Measurements from ENCODE around the gene BET1L.
"Not testable (repeated sequence)": the region's sequence is repeated elsewhere in the genome, so short reads cannot be mapped to it uniquely, and the experiment has no call there.

The BET1L gene

GRCh38 chr11:199004-199581, 8.1 kb downstream of the BET1L start:
- TF ChIP-seq Cebpa-rat (IDR thresholded peaks at IDR 0.05), result no peak
- Histone ChIP-seq H3K9ac (no peak overlapping the region), H3K27ac (no peak overlapping the region)

GRCh38 chr11:198236-198806, 8.9 kb downstream of the BET1L start:
- Histone ChIP-seq H4K20me1 (peaks cover 17% of the 10 kb centered on the region), H3K4me3 (no peak overlapping the region), H3K9me3 (no peaks in the 10 kb centered on the region), H3K36me3 (peaks cover 26% of the 10 kb centered on the region), H3K9ac (no peak overlapping the region), H3K4me2 (no peak overlapping the region), H3K27me3 (no peaks in the 10 kb centered on the region), H3K4me1 (0 out of 2 replicates have a peak, but pooled peaks cover 8% of the 10 kb centered on the region), H3K27ac (no peak overlapping the region; the same call in 1 of the 2 replicates)
- no peak for TF ChIP-seq Cebpa-rat (IDR thresholded peaks at IDR 0.05)

More at GRCh38 chr11:199004-199581, 8.1 kb downstream of the BET1L start:
- Histone ChIP-seq H3K36me3 (peaks cover 33% of the 10 kb centered on the region), H4K20me1 (peaks cover 25% of the 10 kb centered on the region), H3K4me3 (no peak overlapping the region), H3K4me2 (no peak overlapping the region), H3K27me3 (no peaks in the 10 kb centered on the region), H3K4me1 (0 out of 2 replicates have a peak, but pooled peaks cover 12% of the 10 kb centered on the region), H3K9me3 (no peaks in the 10 kb centered on the region)

GRCh38 chr11:197741-198235, 9.4 kb downstream of the BET1L start:
- Histone ChIP-seq H3K9me3 (no peaks in the 10 kb centered on the region), H3K36me3 (peaks cover 20% of the 10 kb centered on the region), H3K27me3 (no peaks in the 10 kb centered on the region), H3K9ac (no peak overlapping the region), H4K20me1 (peaks cover 12% of the 10 kb centered on the region), H3K4me3 (no peak overlapping the region), H3K4me1 (0 out of 2 replicates have a peak, but pooled peaks cover 8% of the 10 kb centered on the region), H3K27ac (no peak overlapping the region; the same call in 1 of the 2 replicates), H3K4me2 (no peak overlapping the region)
- no peak for TF ChIP-seq Cebpa-rat (IDR thresholded peaks at IDR 0.05)

GRCh38 chr11:196786-197731, 10.1 kb downstream of the BET1L start:
- Histone ChIP-seq H3K9ac (no peak overlapping the region), H3K4me1 (0 out of 2 replicates have a peak, but pooled peaks cover 8% of the 10 kb centered on the region)

GRCh38 chr11:193481-193880, 13.7 kb downstream of the BET1L start:
- H3K4me3 ChIP-seq, H3K9ac ChIP-seq, H3K4me1 ChIP-seq, H3K4me2 ChIP-seq, H3K27me3 ChIP-seq, H3K27ac ChIP-seq, H3K36me3 ChIP-seq, H3K9me3 ChIP-seq, H4K20me1 ChIP-seq: not testable (repeated sequence)

More at GRCh38 chr11:196786-197731, 10.1 kb downstream of the BET1L start:
- Histone ChIP-seq H4K20me1 (peaks cover 5% of the 10 kb centered on the region; the same call in 1 of the 2 replicates), H3K27ac (no peak overlapping the region; the same call in 1 of the 2 replicates), H3K4me2 (no peak overlapping the region), H3K4me3 (no peak overlapping the region), H3K27me3 (no peaks in the 10 kb centered on the region), H3K9me3 (no peaks in the 10 kb centered on the region), H3K36me3 (peaks cover 13% of the 10 kb centered on the region; the same call in 1 of the 2 replicates)
- TF ChIP-seq Cebpa-rat (IDR thresholded peaks at IDR 0.05), result no peak

- not testable (repeated sequence) for H4K20me1 ChIP-seq, H3K4me1 ChIP-seq, H3K27ac ChIP-seq, H3K36me3 ChIP-seq, H3K9ac ChIP-seq, H3K27me3 ChIP-seq, H3K4me3 ChIP-seq, H3K9me3 ChIP-seq
- peak within 1 kb of the TSS; percentile 62 for H3K4me2 ChIP-seq
These were observed 14.5 kb downstream of the BET1L start, which contains the start of gene SCGB1C1 for GRCh38 chr11:192674-193128. SCGB1C1 (plus strand) TSS chr11:193078; CDS start chr11:193100, 22 bp downstream.

GRCh38 chr11:191490-192478, 15.4 kb downstream of the BET1L start:
- H4K20me1 ChIP-seq, H3K4me1 ChIP-seq, H3K9me3 ChIP-seq, H3K27me3 ChIP-seq, H3K27ac ChIP-seq, H3K9ac ChIP-seq, H3K36me3 ChIP-seq, H3K4me3 ChIP-seq: not testable (repeated sequence)
- H3K4me2 ChIP-seq, result peak overlapping the region; percentile 62

GRCh38 chr11:190546-190945, 16.7 kb downstream of the BET1L start:
- not testable (repeated sequence) for H4K20me1 ChIP-seq, H3K9ac ChIP-seq, H3K9me3 ChIP-seq, H3K36me3 ChIP-seq, H3K27ac ChIP-seq, H3K4me3 ChIP-seq, H3K4me1 ChIP-seq, H3K27me3 ChIP-seq, H3K4me2 ChIP-seq

GRCh38 chr11:189843-190311, 17.3 kb downstream of the BET1L start:
- H3K27ac ChIP-seq, H3K4me1 ChIP-seq, H3K4me2 ChIP-seq, H3K36me3 ChIP-seq, H3K4me3 ChIP-seq, H3K9ac ChIP-seq, H3K27me3 ChIP-seq, H4K20me1 ChIP-seq, H3K9me3 ChIP-seq: not testable (repeated sequence)

GRCh38 chr11:189200-189783, 17.9 kb downstream of the BET1L start:
- H3K4me2 ChIP-seq, H3K27me3 ChIP-seq, H3K9me3 ChIP-seq, H4K20me1 ChIP-seq, H3K9ac ChIP-seq, H3K4me3 ChIP-seq, H3K27ac ChIP-seq, H3K36me3 ChIP-seq, H3K4me1 ChIP-seq: not testable (repeated sequence)

GRCh38 chr11:180242-180641, 27.0 kb downstream of the BET1L start:
- H3K4me2 ChIP-seq, H3K4me1 ChIP-seq, H3K36me3 ChIP-seq, H3K9ac ChIP-seq, H3K9me3 ChIP-seq, H3K27ac ChIP-seq, H3K4me3 ChIP-seq, H4K20me1 ChIP-seq, H3K27me3 ChIP-seq: not testable (repeated sequence)
